NB4 (cell line): ENCODE data around the gene IMMP2L.

Experiments
- CTCF ChIP-seq: IDR thresholded peaks from one replicate; pipeline ENCODE4 v1.5.1; 2012; ENCODE audit warnings: low read depth, low read length
- MAX ChIP-seq: IDR thresholded peaks from 2 replicates; pipeline ENCODE4 v1.6.1; 2011; ENCODE audit warnings: low read depth, low read length
- MYC ChIP-seq: IDR thresholded peaks from 2 replicates; pipeline ENCODE4 v1.6.1; 2011; ENCODE audit warnings: low read depth, low read length

GRCh38 chr7:111530356-111530668 is 32.0 kb downstream of the IMMP2L start:
- TF ChIP-seq CTCF = no peak
- TF ChIP-seq MAX = no peak
- TF ChIP-seq MYC = no peak
